GM12873 (cell line): ENCODE measurements around the gene MYOC.

ENCODE experiments used
- TF ChIP-seq, protein P1 (sequence below): IDR thresholded peaks from 2 replicates; pipeline ENCODE4 v1.5.1; 2012; ENCODE audit warnings: low read depth, mild to moderate bottlenecking, moderate library complexity, low read length, control low read depth; ENCODE audit not compliant: insufficient read depth; ENCODE audit errors: missing control alignments

The MYOC gene

DNA sequence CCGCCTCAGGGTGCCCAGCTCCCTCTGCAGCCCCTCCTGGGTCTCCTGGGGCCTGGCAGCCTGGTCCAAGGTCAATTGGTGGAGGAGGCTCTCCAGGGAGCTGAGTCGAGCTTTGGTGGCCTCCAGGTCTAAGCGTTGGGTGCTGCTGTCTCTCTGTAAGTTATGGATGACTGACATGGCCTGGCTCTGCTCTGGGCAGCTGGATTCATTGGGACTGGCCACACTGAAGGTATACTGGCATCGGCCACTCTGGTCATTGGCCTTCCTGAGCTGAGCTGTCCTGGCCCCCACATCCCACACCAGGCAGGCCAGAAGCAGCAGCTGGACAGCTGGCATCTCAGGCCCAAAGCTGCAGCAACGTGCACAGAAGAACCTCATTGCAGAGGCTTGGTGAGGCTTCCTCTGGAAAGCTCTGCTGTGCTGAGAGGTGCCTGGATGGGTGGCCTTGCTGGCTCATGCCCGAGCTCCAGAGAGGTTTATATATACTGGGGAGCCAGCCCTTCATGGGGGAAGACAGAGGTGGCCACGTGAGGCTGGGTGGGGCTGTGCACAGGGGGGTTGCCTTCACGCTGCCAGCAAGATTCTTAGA is at the start of gene MYOC:
Gene MYOC, minus strand, starts transcription at position 455 of the 589 bp plus-strand sequence. Its CDS starts 77 bp downstream, at position 378.
- TF ChIP-seq, protein P1, sequence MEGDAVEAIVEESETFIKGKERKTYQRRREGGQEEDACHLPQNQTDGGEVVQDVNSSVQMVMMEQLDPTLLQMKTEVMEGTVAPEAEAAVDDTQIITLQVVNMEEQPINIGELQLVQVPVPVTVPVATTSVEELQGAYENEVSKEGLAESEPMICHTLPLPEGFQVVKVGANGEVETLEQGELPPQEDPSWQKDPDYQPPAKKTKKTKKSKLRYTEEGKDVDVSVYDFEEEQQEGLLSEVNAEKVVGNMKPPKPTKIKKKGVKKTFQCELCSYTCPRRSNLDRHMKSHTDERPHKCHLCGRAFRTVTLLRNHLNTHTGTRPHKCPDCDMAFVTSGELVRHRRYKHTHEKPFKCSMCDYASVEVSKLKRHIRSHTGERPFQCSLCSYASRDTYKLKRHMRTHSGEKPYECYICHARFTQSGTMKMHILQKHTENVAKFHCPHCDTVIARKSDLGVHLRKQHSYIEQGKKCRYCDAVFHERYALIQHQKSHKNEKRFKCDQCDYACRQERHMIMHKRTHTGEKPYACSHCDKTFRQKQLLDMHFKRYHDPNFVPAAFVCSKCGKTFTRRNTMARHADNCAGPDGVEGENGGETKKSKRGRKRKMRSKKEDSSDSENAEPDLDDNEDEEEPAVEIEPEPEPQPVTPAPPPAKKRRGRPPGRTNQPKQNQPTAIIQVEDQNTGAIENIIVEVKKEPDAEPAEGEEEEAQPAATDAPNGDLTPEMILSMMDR: no peak

GRCh38 chr1:171699531-171699930 is 47.0 kb upstream of the MYOC start:
- TF ChIP-seq, protein P1: no peak

- TF ChIP-seq, protein P1: no peak
These were observed 31.4 kb upstream of the MYOC start for GRCh38 chr1:171683870-171684269.

DNA sequence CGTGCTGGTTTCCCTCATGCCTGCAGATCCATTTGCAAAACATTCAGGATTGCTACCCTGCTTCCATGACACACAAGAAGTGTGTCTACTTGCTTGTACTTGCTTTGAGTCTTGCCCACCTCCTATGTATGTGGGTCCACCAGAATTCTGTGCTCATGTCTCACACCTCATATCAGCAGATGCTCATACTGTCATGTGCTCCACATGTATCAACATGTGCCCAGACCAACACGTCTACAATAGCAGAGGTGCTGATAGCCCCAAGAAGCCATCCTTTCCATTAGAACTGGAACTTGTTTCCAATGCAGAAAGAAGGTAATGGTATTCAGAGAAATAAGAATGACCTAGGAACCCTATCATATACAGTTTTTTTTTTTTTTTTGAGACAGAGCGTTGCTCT is 27.9 kb upstream of the MYOC start:
- TF ChIP-seq, protein P1: no peak

GRCh38 chr1:171676823-171677222 is 24.3 kb upstream of the MYOC start:
- TF ChIP-seq, protein P1: no peak

DNA sequence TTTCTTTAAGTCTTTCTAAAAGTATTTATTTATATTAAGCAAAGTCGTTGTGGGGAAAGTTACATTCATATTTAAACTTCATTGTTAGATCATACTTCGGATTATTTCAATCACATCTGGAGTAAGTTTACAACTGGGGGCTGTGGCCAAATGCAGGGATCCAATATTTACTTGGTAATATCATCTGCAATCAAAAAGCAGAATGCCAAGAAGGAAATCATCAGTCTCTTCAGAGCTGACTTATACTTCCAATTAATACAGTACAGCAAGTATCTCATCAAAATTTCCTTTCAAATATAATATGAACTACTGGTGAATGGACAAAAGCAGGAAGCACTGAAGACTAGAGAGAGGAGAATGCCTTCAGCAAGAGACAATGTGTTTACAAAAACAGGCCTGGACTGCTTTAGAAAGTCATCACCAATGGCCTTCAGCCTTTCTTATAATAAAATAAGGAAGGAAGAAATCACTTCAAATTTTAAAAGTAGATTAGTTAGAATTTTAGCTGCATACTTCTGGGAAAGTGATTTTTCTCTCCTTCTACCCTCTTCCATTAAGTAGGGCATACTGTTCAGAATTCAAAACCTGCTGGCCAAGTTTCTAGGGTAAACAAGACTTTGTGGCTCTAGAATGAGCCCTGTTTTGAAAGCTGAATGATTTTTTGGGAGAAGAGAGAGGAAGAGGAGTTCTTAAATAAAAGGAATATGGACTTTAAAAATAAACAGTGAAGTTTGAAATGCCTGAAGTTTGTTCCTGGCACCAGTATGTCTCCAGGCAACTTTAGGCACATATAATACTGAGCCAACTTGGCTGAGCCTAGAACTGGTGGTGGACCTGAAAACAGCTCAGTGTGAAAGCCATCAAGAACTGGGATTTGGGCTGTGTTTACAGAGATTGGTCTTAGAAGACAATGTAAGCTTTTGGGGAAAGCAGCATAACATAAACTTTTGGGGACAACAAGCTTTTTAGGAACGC is 22.2 kb upstream of the MYOC start:
- TF ChIP-seq, protein P1: no peak

- TF ChIP-seq, protein P1: no peak
These were observed 18.3 kb upstream of the MYOC start for GRCh38 chr1:171670739-171671138.
